ENCODE data around the gene CALML3.
"Not testable (repeated sequence)": the region's sequence is repeated elsewhere in the genome, so short reads cannot be mapped to it uniquely, and the experiment has no call there.

CALML3 gene

DNA sequence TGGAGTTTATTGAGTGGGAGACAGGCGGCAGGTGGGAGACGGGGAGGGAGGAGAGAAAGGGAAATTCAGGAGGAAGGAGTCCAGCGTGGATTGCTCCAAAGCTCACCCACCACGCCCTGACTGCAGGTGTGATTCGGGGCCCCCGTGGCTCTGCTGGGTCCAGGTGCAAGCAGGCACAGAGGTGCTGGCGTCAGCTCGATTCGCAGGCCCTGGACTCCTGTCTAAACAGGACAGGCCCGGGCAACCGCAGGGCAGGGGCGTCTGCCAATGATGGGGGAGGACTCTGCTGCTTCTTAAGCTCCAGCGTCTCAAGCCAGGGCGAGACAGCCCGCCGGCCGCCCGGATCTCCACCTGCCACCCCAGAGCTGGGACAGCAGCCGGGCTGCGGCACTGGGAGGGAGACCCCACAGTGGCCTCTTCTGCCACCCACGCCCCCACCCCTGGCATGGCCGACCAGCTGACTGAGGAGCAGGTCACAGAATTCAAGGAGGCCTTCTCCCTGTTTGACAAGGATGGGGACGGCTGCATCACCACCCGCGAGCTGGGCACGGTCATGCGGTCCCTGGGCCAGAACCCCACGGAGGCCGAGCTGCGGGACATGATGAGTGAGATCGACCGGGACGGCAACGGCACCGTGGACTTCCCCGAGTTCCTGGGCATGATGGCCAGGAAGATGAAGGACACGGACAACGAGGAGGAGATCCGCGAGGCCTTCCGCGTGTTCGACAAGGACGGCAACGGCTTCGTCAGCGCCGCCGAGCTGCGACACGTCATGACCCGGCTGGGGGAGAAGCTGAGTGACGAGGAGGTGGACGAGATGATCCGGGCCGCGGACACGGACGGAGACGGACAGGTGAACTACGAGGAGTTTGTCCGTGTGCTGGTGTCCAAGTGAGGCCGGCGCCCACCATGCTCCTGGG is at the start of gene CALML3:
CALML3 (plus strand) TSS at position 321 of the 920 bp plus-strand sequence; CDS start at position 446, 125 bp downstream.
- DNase-seq (ENCODE audit: low read depth): no peak

DNA sequence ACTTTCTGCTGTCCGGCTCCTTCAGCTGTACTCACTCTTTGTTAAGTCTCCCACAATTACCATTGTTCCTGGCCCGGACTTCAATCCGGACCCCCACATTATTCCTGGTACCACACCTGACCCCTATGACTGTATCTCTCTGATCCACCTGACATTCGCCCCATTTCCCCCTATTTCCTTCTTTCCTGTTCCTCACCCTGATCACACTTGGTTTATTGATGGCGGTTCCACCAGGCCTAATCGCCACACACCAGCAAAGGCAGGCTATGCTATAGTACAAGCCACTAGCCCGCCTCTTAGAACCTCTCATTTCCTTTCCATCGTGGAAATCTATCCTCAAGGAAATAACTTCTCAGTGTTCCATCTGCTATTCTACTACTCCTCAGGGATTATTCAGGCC is 49.7 kb upstream of the CALML3 start:
- DNase-seq (ENCODE audit: low read depth): not testable (repeated sequence)

DNA sequence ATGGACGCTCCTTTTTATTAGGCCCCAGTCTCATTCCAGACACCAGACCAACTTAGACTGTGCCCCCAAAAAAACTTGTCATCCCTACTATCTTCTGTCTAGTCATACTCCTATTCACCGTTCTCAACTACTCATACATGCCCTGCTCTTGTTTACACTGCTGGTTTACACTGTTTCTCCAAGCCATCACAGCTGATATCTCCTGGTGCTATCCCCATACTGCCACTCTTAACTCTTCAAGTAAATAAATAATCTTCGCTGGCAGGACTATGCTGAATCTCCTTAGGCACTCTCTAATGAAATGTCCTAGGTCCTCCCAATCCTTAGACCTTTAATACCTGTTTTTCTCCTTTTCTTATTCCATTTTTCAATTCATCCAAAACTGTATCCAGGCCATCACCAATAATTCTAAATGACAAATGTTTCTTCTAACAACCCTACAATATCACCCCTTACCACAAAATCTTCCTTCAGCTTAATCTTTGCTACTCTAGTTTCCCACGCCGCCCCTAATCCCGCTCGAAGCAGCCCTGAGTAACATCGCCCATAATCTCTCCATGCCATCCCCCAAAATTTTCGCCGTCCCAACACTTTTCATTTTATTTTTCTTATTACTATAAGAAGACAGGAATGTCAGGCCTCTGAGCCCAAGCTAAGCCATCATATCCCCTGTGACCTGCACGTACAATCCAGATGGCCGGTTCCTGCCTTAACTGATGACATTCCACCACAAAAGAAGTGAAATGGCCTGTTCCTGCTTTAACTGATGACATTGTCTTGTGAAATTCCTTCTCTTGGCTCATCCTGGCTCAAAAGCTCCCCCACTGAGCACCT is 48.6 kb upstream of the CALML3 start:
- not testable (repeated sequence) for DNase-seq (ENCODE audit: low read depth)

DNA sequence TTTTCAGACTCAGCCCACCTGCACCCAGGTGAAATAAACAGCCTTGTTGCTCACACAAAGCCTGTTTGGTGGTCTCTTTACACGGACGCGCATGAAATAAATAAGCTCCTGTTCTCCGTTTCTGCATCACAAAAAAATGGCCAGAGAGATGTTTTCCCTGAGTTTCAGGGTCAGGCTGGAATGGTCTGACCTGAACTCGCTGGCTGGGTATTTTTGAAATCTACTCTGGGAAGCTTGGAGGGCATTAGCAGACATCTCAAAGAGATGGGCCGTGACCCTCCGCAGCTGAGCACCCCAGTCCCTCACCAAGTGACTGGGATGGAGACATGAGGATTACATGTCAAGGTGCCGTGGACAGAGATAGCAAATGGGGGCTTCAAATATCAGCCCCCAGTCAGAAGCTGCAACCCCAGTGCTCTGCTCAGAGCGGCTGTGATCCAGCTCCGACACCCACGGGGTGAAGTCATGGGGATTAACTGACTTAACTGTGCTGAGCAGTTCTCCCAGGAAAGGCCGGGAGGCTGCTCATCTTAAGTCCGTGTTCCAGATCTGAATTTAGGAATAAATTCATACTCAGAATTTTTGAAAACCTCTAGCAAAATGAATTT is 47.7 kb upstream of the CALML3 start:
- no peak for DNase-seq (ENCODE audit: low read depth)

DNA sequence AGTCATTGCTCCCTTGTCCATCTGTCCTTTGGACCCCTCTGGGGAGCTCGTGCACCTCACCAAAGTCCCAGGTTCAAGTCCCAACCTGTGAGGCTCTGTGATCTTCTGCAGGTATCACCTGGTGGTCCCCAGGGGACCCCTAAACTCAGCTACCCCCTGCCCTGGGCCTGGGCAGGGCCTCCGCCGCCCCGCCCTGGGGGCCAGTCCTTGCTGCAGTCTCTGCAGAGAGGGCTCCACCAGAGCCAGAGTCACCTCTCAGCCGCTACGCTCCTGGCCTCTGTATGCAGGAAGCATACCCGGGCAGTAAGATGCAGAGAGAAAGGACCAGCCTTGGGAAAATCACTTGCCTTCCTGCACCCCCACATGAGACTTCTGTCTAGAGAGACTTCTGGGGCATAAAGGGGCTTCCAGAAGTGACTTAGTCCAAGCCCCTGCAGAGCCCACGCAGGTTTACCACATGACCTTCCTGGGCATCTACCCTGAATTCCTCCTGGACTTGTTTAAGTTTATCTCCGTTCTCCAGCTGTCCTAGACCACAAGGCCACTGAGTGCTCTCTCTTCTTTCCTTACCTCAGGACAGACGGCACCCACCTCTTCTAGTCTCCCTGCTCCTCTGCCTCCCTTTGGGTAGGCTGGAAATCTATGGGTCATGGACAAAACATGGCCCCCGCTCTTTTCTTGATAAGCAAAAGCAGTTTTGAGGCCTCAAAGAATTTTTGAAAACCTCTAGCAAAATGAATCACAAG is 46.6 kb upstream of the CALML3 start:
- no peak for DNase-seq (ENCODE audit: low read depth)

DNA sequence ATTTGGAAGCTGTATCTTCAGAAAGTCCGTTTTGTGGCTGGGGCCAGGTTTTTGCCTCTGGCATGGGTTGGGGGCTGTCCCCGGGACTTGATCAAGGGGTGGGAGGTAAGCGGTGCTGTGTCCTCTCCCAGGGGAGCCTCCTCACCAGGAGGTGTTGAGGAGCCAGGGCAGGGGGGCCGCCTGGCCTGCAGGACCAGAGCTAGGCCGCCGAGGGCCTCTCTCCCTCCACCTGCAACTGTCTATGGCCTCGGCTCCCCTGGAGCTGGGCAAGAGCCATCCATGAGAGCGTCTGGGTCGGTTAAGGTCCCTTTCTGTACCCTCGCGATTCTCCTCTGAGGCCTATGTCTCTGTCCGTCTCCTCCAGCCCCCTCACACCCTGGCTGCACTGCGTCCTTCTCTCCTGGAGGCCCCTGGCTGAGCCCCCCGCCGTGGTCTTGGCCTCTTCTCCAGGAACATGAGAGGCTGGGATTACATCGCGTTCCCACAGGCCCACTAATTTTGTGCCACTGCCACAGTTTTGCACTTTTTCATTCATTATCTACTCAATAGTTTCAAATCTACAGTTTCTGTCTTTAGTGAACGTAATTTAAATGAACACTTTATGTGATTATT is 46.0 kb upstream of the CALML3 start:
- DNase-seq (ENCODE audit: low read depth): no peak

DNA sequence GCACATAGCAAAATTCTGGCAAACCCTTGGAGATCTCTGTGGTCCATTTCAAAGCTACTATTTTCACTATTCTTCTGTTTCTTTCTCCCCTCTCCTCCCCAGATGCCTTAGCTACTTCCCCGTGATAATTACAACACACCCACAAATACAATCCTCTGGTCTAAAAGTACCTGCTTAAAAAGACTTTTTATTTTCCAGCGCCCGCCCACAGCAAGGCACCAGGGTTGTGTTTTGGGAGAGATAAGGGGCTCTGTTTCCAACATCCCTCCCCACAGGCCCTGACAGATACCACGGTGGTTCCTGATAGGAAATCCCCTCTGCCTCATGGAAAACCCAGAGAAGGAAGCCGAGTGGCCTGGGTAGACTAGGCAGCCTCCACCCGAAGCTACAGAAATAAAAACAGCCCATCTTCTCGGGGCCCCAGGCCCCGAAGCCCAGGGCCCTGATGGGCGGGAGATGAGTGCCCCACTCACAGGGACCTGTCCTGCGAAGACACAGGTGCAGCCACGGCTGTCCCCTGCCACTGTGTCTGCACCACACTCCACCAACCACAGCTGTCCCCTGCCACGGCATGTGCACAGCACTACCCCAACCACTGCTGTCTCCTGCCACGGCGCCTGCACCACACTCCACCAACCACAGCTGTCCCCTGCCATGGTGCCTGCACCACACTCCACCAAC is 45.1 kb upstream of the CALML3 start:
- no peak for DNase-seq (ENCODE audit: low read depth)

DNA sequence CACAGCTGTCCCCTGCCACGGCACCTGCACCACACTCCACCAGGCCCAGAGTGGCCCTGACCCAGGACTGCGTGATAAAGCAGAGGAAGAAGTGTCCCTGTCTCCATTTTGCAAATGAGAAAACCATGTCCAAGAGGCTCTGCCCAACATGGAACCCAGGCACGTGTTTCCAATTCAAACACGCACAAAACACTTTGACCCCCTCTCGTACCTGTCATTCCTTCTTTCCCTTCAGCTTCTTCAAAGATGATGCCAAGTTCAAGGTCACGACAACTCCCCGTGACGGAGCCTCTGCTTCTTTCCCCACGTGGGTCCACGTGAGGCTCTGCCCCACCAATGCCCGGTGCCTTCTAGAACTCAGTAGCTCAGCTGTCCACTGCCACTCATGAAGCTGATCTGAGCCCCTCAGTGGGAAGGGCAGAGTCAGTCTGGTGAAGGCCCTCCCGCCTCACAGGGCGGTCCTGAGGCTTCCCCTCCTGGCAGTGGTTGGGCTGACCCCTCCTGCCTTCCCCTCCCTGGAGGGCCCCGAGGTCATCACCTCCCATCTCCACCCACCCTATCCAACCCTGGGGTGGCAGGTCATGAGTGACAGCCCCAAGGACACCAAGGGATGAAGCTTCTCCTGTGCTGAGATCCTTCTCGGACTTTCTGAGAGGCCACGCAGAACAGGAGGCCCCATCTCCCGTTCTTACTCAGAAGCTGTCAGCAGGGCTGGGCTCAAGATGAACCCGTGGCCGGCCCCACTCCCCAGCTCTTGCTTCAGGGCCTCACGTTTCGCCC is 44.4 kb upstream of the CALML3 start:
- no peak for DNase-seq (ENCODE audit: low read depth)

DNA sequence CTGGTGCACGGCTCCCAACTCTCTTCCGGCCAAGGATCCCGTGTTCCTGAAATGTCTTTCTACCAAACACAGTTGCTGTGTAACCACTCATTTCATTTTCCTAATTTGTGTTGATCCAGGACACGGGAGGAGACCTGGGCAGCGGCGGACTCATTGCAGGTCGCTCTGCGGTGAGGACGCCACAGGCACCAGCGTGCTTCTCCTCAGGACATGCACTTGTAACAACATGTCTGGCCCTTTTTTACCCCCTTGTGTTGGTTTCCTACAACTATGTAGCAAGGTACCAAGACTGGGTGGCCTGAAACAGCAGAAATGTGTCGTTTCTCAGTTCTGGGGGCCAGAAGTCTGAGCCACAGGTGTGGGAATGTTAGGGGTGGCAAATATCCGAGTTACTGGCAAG is 43.6 kb upstream of the CALML3 start:
- no peak for DNase-seq (ENCODE audit: low read depth)

DNA sequence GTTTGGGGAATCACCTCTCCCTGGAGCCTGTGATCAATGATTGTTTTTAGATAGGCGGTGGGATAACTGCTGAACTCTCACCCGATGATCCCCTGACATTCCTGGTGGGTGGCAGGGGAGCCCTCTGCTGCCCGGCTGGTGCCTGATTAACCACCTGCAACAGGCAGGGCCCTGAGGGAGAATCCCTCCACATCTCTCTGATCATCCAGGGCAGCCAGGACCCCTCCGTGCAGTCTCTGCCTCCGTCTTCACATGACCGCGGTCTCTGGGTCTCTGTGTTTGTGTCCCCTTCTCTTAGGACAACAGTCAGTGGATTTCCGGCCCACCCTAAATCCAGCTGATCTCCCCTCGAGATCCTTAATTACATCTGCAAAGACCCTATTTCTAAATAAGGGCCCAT is 42.7 kb upstream of the CALML3 start:
- no peak for DNase-seq (ENCODE audit: low read depth)

DNA sequence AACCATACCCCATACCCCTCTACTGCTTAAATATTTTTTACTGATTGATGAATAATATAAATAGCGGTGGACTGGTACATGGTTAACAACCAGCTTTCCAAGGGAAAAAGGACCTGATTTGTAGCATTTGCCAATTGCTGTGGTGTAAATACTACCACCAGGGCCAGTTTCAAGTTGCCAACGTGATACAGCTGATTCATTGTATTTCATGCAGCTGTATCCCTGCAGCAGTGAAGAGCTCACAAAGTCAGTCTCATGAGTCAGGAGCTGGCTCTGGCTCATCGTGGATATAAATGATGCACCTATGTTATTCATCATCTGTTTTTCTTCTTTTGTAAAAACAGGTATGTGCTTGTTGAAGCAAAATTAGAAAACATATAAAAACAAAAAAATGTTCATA is 40.6 kb upstream of the CALML3 start:
- no peak for DNase-seq (ENCODE audit: low read depth)

DNA sequence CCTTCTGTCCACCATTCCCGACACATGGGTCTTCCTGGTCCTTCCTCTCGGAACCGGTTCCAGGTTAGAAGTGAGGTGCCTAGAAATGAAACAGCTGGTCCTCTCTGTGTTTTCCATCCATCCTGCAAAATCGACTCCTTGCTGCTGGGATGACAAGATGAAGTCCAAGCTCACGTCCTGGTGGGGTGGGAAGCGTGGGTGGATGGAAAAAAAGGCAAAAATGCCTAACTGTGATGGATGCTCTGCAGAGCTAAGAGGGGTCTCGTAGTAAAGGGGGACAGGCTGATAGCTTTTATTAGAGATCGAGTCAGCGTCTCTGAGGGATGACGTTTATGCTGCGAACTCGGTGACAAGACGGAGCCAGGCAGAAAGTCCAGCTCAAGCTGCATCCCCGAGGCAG is 39.5 kb upstream of the CALML3 start:
- DNase-seq (ENCODE audit: low read depth): no peak

DNA sequence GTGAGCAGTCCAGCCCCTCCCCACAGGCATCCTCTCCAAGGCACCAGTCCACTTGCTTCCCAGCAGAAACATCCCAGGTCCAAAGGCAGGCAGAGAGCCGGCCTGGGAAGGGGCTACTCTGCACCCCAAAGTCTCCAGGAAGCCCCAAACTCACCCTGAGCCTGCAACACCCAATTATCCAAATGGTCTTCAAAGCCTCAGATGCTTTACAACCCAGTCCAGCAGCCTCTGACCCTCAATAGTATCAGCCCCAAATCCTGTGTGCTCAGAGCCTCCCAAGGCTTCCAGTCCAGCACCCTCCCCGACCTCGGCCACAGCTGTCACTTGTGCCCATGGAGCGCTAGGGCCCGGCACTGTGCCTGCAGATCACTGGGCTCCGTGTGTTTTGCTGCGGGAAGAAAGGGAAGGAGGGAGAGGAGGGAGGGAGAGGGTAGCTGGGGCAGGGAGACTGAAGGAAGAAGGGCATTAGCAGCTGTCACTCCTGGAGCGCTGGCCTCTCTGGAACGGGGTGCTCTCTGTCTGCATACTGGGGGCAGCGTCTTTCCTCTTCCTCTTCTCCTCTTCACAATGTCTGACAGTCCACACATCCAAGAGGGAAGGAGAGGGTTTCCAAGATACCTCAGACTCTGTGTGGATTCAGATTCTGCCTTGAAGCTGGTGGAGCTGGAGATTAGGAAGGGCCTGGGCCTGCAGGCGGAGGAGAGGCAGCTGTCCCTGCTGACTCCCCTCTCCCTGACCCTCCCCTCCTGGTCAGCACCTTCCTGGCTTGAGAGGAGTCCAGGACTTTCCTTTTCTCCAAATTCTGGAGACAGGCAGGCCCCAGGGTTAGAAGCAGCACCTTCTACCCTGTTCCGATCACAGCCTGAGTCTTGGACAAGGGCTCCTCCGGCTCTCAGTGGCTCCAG is 38.6 kb upstream of the CALML3 start:
- no peak for DNase-seq (ENCODE audit: low read depth)

DNA sequence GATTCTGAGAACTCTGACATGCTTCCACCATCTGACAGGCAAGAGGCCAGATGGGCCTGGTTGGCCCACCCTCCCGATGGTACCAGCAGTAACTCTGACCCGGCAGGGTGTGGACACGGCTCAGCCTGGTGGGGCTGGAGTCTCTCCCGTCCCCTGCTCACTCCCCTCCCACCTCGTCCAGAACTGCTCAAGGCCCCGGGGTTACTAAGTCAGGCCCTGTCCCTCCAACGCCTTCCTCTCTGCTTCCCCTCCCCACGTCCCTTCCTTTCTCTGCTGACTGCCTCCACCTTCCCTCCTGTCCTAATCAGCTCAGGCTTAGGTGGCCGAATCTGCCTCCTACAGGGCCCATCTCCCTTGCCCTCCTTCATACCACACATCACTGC is 37.9 kb upstream of the CALML3 start:
- DNase-seq (ENCODE audit: low read depth): no peak

DNA sequence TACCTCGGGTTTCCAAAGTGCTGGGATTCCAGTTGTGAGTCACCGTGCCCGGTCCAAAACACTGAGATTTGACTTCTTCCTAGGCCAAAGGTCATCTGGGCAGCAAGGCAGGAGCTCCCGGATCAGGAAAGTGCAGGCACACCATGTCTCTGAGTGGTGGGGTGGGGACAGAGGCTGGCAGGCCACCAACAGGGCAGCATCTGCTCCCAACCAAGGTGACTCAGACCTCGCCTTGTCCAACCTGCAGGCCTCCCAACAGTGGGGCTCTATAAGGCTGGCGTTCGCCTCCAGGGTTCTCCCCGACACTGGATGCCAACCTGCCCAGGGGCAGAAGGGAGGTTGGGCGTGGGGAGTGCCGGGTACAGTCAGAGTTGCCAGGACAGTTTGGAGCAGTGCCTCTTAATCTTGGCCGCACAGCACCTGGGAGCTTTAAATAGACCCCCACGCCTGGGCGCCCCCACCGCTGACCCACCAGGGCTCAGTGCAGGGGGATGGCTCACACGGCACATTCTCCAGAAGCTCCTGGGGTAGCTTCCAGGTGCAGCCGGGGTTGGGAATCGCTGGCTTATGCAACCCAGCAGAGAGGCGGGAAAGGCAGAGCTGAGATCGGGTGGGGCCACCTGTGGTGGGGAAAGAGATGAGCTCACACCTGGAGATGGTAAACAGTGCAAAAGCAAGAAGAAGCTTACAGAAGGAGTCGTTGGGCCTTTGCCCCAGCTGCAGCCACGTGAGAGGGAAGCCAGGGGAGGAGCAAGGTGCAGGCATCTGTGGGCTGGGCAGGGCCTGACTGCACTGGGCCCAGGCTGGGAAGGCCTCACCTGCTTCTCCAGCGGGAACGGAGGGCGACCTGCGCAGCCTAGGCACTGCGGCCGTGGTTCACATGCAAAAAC is 36.2 kb upstream of the CALML3 start:
- DNase-seq (ENCODE audit: low read depth): no peak

DNA sequence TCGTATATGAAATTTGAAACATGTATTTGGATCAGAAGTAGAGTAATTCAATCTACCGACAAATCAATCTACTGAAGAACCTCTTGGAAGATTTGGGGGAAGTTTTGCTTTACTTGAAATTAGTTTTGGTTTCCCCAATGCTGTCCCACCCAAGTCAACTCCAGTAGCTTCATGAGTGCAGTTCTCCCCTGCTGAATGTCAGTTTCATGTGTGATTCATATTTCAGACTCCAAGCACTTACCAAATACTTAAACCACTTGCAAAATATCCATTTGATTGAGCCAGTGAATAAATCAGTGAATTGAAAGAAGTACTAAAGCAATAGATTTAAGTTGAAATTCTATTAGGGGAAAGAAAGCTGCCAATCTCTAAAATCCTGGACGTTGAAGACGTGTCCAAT is 34.7 kb upstream of the CALML3 start:
- no peak for DNase-seq (ENCODE audit: low read depth)

DNA sequence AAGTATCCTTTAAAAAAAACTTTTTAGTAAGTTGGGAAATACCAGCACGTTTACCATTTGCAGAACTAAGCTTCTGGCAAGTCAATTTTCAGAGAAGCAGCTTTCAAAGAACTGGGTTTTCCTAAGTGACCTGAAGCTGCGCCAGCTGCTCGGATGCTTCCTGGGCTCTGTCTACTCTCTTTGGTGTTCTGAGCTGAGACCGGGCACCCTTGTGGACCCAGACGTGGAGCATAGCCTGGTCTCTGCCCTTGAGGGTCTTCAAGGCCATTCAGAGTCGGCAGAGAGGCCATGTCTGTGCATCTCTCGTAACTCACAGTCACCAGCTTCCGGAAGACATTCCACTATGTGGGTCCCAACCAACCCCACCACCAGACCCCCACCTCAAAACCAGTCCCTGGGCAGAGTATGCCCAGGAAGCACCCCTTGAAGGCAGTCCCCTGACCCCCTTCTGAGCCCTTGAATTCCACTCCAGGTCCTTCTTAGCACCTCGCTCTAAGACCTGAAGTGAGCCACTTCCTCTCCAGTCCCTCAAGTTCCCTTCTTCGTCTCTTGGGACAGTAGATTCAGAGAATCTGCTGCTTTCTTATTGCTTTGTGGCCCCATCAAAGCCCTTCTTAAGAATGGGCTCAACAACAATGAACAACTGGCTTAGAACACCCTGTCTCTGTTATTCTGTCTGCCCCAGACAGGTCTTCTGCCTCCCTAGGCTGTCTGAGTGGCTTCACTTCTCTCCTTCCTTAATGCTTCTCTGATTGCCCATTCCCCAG is 33.9 kb upstream of the CALML3 start:
- no peak for DNase-seq (ENCODE audit: low read depth)
